AG10803 (cell line): ENCODE data around the gene MTMR2.

Source experiments
- DNase-seq: peaks from one replicate; pipeline ENCODE4 v3.0.0; 2010; ENCODE audit warnings: low read depth
- H3K4me3 ChIP-seq: 2 replicates; pipeline ENCODE4 v1.5.1; 2011; ENCODE audit warnings: mild to moderate bottlenecking, low read length, control low read depth
- CTCF ChIP-seq: conservative IDR thresholded peaks from 2 replicates; pipeline ENCODE4 v1.5.1; 2011; ENCODE audit warnings: mild to moderate bottlenecking, low read length, control low read depth, inconsistent platforms

The MTMR2 gene

GRCh38 chr11:95944623-95945022, 20.7 kb upstream of the MTMR2 start:
- DNase-seq = no peak
- no peak overlapping the region for H3K4me3 ChIP-seq
- TF ChIP-seq CTCF = no peak

- no peak for TF ChIP-seq CTCF
- no peak overlapping the region for H3K4me3 ChIP-seq
- no peak for DNase-seq
Measured at GRCh38 chr11:95943546-95943945, 19.6 kb upstream of the MTMR2 start.

GRCh38 chr11:95939091-95939490, 15.2 kb upstream of the MTMR2 start:
- H3K4me3 ChIP-seq = no peak overlapping the region
- no peak for DNase-seq
- no peak for TF ChIP-seq CTCF

GRCh38 chr11:95937358-95937757, 13.5 kb upstream of the MTMR2 start:
- peak; percentile 29 for DNase-seq
- H3K4me3 ChIP-seq = no peak overlapping the region
- no peak for TF ChIP-seq CTCF

GRCh38 chr11:95933594-95933993, 9.7 kb upstream of the MTMR2 start:
- no peak overlapping the region for H3K4me3 ChIP-seq
- no peak for DNase-seq
- TF ChIP-seq CTCF = no peak

GRCh38 chr11:95931916-95932315, 8.0 kb upstream of the MTMR2 start:
- no peak overlapping the region for H3K4me3 ChIP-seq
- DNase-seq = no peak
- no peak for TF ChIP-seq CTCF

- DNase-seq = no peak
- H3K4me3 ChIP-seq = no peak overlapping the region
- no peak for TF ChIP-seq CTCF
Measured at GRCh38 chr11:95930948-95931347, 7.0 kb upstream of the MTMR2 start.
